NCI-H446 (cell line): Measurements from ENCODE around the gene HMMR.
"Not testable (repeated sequence)": the region's sequence is repeated elsewhere in the genome, so short reads cannot be mapped to it uniquely, and the experiment has no call there.

ENCODE experiments used
- DNase-seq, 2 experiments: peaks; one replicate each; lab custom pipeline; 2025; lab: John Stamatoyannopoulos, UW

HMMR gene

GRCh38 chr5:163460562-163461171 lies at the start of gene HMMR:
Gene HMMR (plus strand): TSS chr5:163460632. CDS start chr5:163460693, 61 bp downstream.
- peak; percentile 62 to 74 for DNase-seq

GRCh38 chr5:163415673-163416072 lies 44.8 kb upstream of the HMMR start:
- not testable (repeated sequence) for DNase-seq

GRCh38 chr5:163424836-163425235 lies 35.6 kb upstream of the HMMR start:
- DNase-seq: no peak

- not testable (repeated sequence) for DNase-seq
These were observed 34.3 kb upstream of the HMMR start for GRCh38 chr5:163426128-163426527.

GRCh38 chr5:163432544-163432943 lies 27.9 kb upstream of the HMMR start:
- no peak for DNase-seq

GRCh38 chr5:163433271-163433670 lies 27.2 kb upstream of the HMMR start:
- DNase-seq: no peak

GRCh38 chr5:163434401-163434866 lies 26.0 kb upstream of the HMMR start:
- no peak for DNase-seq

GRCh38 chr5:163436515-163436914 lies 23.9 kb upstream of the HMMR start:
- no peak for DNase-seq

- DNase-seq: no peak
These were observed 23.5 kb upstream of the HMMR start for GRCh38 chr5:163437011-163437308.

- peak; percentile 93 to 97 for DNase-seq
These were observed 22.9 kb upstream of the HMMR start, which contains the start of gene CCNG1 for GRCh38 chr5:163437309-163438182. Gene CCNG1 (plus strand): TSS chr5:163437595. CDS start chr5:163439257, 1,662 bp downstream.

- DNase-seq: peak in 1 of 2 experiments; percentile 22
These were observed 21.4 kb upstream of the HMMR start for GRCh38 chr5:163439092-163439425.

- DNase-seq: no peak
These were observed 19.5 kb upstream of the HMMR start for GRCh38 chr5:163440954-163441353.

GRCh38 chr5:163444526-163444925 lies 15.9 kb upstream of the HMMR start:
- DNase-seq: no peak

GRCh38 chr5:163445345-163445744 lies 15.1 kb upstream of the HMMR start:
- no peak for DNase-seq

GRCh38 chr5:163447191-163447590 lies 13.2 kb upstream of the HMMR start:
- no peak for DNase-seq

- no peak for DNase-seq
These were observed 12.6 kb upstream of the HMMR start for GRCh38 chr5:163447875-163448274.

- DNase-seq: no peak
These were observed 11.9 kb upstream of the HMMR start for GRCh38 chr5:163448491-163448890.

GRCh38 chr5:163451489-163451888 lies 8.9 kb upstream of the HMMR start:
- DNase-seq: no peak

GRCh38 chr5:163453705-163454104 lies 6.7 kb upstream of the HMMR start:
- no peak for DNase-seq

GRCh38 chr5:163455406-163455805 lies 5.0 kb upstream of the HMMR start:
- not testable (repeated sequence) for DNase-seq

- no peak for DNase-seq
These were observed 4.3 kb upstream of the HMMR start for GRCh38 chr5:163456029-163456589.

- no peak for DNase-seq
These were observed 3.6 kb upstream of the HMMR start for GRCh38 chr5:163456840-163457239.

GRCh38 chr5:163458778-163459385 lies 1.6 kb upstream of the HMMR start:
- DNase-seq: no peak
